ENCODE measurements around the gene PARD6G. TPM values are rescaled to one million over a fixed set of nuclear protein-coding genes. Genes with fewer than 3 reads are reported as not detected.
A peak's percentile ranks its signal among the peaks of the same experiment; 100 is the strongest.

PARD6G gene
- total RNA-seq, 2 experiments from 2014 or later, result 0.47 to 1.0 TPM

GRCh38 chr18:80159713-80160636 is 87.3 kb downstream of the PARD6G start:
- no peak overlapping the region for H3K4me3 Mint-ChIP-seq
- peak; percentile 80 for ATAC-seq (ENCODE audit: low read depth)
- peak; percentile 71 for DNase-seq
- H3K9me3 Mint-ChIP-seq, result peaks cover 5% of the 10 kb centered on the region
- POLR2A ChIA-PET, result interaction anchor here (0.9 kb wide), 1 partner anchor 29 kb away, joined by 3 read pairs; no protein-coding TSS in a partner anchor
- no peaks in the 10 kb centered on the region for H3K4me1 Mint-ChIP-seq
- no peaks in the 10 kb centered on the region for H3K36me3 Mint-ChIP-seq
- peaks cover 2% of the 10 kb centered on the region for H3K27me3 Mint-ChIP-seq
- no peak overlapping the region for H3K27ac Mint-ChIP-seq

GRCh38 chr18:80158365-80158764 is 88.9 kb downstream of the PARD6G start:
- H3K27ac Mint-ChIP-seq, result no peak overlapping the region
- H3K4me1 Mint-ChIP-seq, result no peaks in the 10 kb centered on the region
- no peak for ATAC-seq (ENCODE audit: low read depth)
- DNase-seq, result no peak
- H3K9me3 Mint-ChIP-seq, result no peaks in the 10 kb centered on the region
- H3K36me3 Mint-ChIP-seq, result no peaks in the 10 kb centered on the region
- POLR2A ChIA-PET, result no interaction called here
- peaks cover 2% of the 10 kb centered on the region for H3K27me3 Mint-ChIP-seq
- no peak overlapping the region for H3K4me3 Mint-ChIP-seq

GRCh38 chr18:80157708-80158343 is 89.5 kb downstream of the PARD6G start:
- POLR2A ChIA-PET, result no interaction called here
- Mint-ChIP-seq H3K36me3 (no peaks in the 10 kb centered on the region), H3K4me1 (no peaks in the 10 kb centered on the region), H3K4me3 (no peak overlapping the region), H3K9me3 (no peaks in the 10 kb centered on the region), H3K27me3 (peaks cover 2% of the 10 kb centered on the region), H3K27ac (no peak overlapping the region)
- ATAC-seq (ENCODE audit: low read depth) (no peak), DNase-seq (peak; percentile 72)

GRCh38 chr18:80154293-80154692 is 93.0 kb downstream of the PARD6G start:
- H3K36me3 Mint-ChIP-seq, result no peaks in the 10 kb centered on the region
- H3K4me3 Mint-ChIP-seq, result no peak overlapping the region
- no peaks in the 10 kb centered on the region for H3K9me3 Mint-ChIP-seq
- H3K27me3 Mint-ChIP-seq, result no peaks in the 10 kb centered on the region
- peaks cover 2% of the 10 kb centered on the region for H3K4me1 Mint-ChIP-seq
- POLR2A ChIA-PET, result interaction anchor here (0.6 kb wide), 1 partner anchor 71 kb away, joined by 5 read pairs; no protein-coding TSS in a partner anchor
- no peak overlapping the region for H3K27ac Mint-ChIP-seq
- ATAC-seq (ENCODE audit: low read depth) (peak; percentile 55), DNase-seq (no peak)

GRCh38 chr18:80149667-80150066 is 97.6 kb downstream of the PARD6G start:
- no peaks in the 10 kb centered on the region for H3K9me3 Mint-ChIP-seq
- H3K36me3 Mint-ChIP-seq, result no peaks in the 10 kb centered on the region
- ATAC-seq (ENCODE audit: low read depth) (no peak), DNase-seq (no peak)
- no peak overlapping the region for H3K4me3 Mint-ChIP-seq
- POLR2A ChIA-PET, result no interaction called here
- no peak overlapping the region for H3K27ac Mint-ChIP-seq
- H3K27me3 Mint-ChIP-seq, result peaks cover 2% of the 10 kb centered on the region
- H3K4me1 Mint-ChIP-seq, result peaks cover 4% of the 10 kb centered on the region

GRCh38 chr18:80148326-80149199 is 98.8 kb downstream of the PARD6G start:
- Mint-ChIP-seq H3K27ac (no peak overlapping the region), H3K36me3 (peaks cover 1% of the 10 kb centered on the region), H3K27me3 (peaks cover 2% of the 10 kb centered on the region), H3K9me3 (no peaks in the 10 kb centered on the region), H3K4me1 (peaks cover 4% of the 10 kb centered on the region), H3K4me3 (peak overlapping the region; percentile 75)
- POLR2A ChIA-PET, result interaction anchor here (1.0 kb wide), 1 partner anchor 574 kb away, joined by 3 read pairs; no protein-coding TSS in a partner anchor
- ATAC-seq (ENCODE audit: low read depth) (no peak), DNase-seq (no peak)

- ATAC-seq (ENCODE audit: low read depth), result peak; percentile 79
- H3K27ac Mint-ChIP-seq, result peak overlapping the region; percentile 56
- H3K4me1 Mint-ChIP-seq, result peaks cover 4% of the 10 kb centered on the region
- peaks cover 1% of the 10 kb centered on the region for H3K36me3 Mint-ChIP-seq
- DNase-seq, result peak; percentile 75
- POLR2A ChIA-PET, result interaction anchor here (1.0 kb wide), 1 partner anchor 573 kb away, joined by 3 read pairs; no protein-coding TSS in a partner anchor
- peaks cover 2% of the 10 kb centered on the region for H3K27me3 Mint-ChIP-seq
- H3K4me3 Mint-ChIP-seq, result peak overlapping the region; percentile 75
- H3K9me3 Mint-ChIP-seq, result no peaks in the 10 kb centered on the region
Measured at GRCh38 chr18:80147418-80148325, 99.6 kb downstream of the PARD6G start.

- Mint-ChIP-seq H3K4me1 (peaks cover 4% of the 10 kb centered on the region), H3K36me3 (peaks cover 1% of the 10 kb centered on the region), H3K4me3 (peak overlapping the region; percentile 75), H3K27me3 (peaks cover 2% of the 10 kb centered on the region), H3K9me3 (no peaks in the 10 kb centered on the region), H3K27ac (peak overlapping the region; percentile 56)
- POLR2A ChIA-PET, result interaction anchor here (1.0 kb wide), 1 partner anchor 572 kb away, joined by 3 read pairs; no protein-coding TSS in a partner anchor
- ATAC-seq (ENCODE audit: low read depth) (peak; percentile 19), DNase-seq (no peak)
Measured at GRCh38 chr18:80147037-80147417, 100.3 kb downstream of the PARD6G start.

GRCh38 chr18:80145196-80145804 is 102.0 kb downstream of the PARD6G start:
- peaks cover 2% of the 10 kb centered on the region for H3K27me3 Mint-ChIP-seq
- H3K4me3 Mint-ChIP-seq, result no peak overlapping the region
- peaks cover 4% of the 10 kb centered on the region for H3K36me3 Mint-ChIP-seq
- no peaks in the 10 kb centered on the region for H3K9me3 Mint-ChIP-seq
- ATAC-seq (ENCODE audit: low read depth) (no peak), DNase-seq (no peak)
- POLR2A ChIA-PET, result no interaction called here
- H3K4me1 Mint-ChIP-seq, result peaks cover 3% of the 10 kb centered on the region
- no peak overlapping the region for H3K27ac Mint-ChIP-seq

GRCh38 chr18:80143881-80144280 is 103.4 kb downstream of the PARD6G start:
- Mint-ChIP-seq H3K27ac (no peak overlapping the region), H3K27me3 (peaks cover 2% of the 10 kb centered on the region), H3K36me3 (peaks cover 6% of the 10 kb centered on the region), H3K9me3 (no peaks in the 10 kb centered on the region), H3K4me1 (peaks cover 3% of the 10 kb centered on the region), H3K4me3 (no peak overlapping the region)
- POLR2A ChIA-PET, result interaction anchor here (0.6 kb wide), 1 partner anchor 32 kb away, joined by 3 read pairs; no protein-coding TSS in a partner anchor
- DNase-seq (no peak), ATAC-seq (ENCODE audit: low read depth) (no peak)

- H3K27ac Mint-ChIP-seq, result no peak overlapping the region
Measured at GRCh38 chr18:80140455-80140985, 106.8 kb downstream of the PARD6G start.

GRCh38 chr18:80137976-80138375 is 109.3 kb downstream of the PARD6G start:
- ATAC-seq (ENCODE audit: low read depth) (no peak), DNase-seq (no peak)
- H3K4me1 Mint-ChIP-seq, result peaks cover 4% of the 10 kb centered on the region
- H3K36me3 Mint-ChIP-seq, result peaks cover 29% of the 10 kb centered on the region
- H3K27ac Mint-ChIP-seq, result no peak overlapping the region
- POLR2A ChIA-PET, result no interaction called here
- no peaks in the 10 kb centered on the region for H3K9me3 Mint-ChIP-seq
- H3K27me3 Mint-ChIP-seq, result no peaks in the 10 kb centered on the region
- no peak overlapping the region for H3K4me3 Mint-ChIP-seq

More at GRCh38 chr18:80140455-80140985, 106.8 kb downstream of the PARD6G start:
- Mint-ChIP-seq H3K4me3 (no peak overlapping the region), H3K9me3 (no peaks in the 10 kb centered on the region), H3K36me3 (peaks cover 21% of the 10 kb centered on the region), H3K4me1 (no peaks in the 10 kb centered on the region), H3K27me3 (no peaks in the 10 kb centered on the region)
- ATAC-seq (ENCODE audit: low read depth), result peak; percentile 26
- DNase-seq, result no peak
- POLR2A ChIA-PET, result no interaction called here
